Endometrial microvascular endothelial cells (primary cell): Measurements from ENCODE around the gene FFAR1. TPM values are rescaled to one million over a fixed set of nuclear protein-coding genes. Genes with fewer than 3 reads are reported as not detected.
"Not testable (repeated sequence)": the region's sequence is repeated elsewhere in the genome, so short reads cannot be mapped to it uniquely, and the experiment has no call there.

Experiments
- in situ Hi-C: cut with HindIII; loops from 2 replicates; pipeline ENCODE4 v1.10.0; 2017; ENCODE audit warnings: low sequenced_read_pairs, low pct_unique_long_range_greater_than_20kb; ENCODE audit errors: inconsistent ontology term
- total RNA-seq: library from RNA; depleted of rRNA; stranded (reverse); fragments of >200 nt; gene quantifications from one replicate; pipeline ENCODE4 v1.2.3, GENCODE V29; 2015; ENCODE audit errors: inconsistent ontology term

Gene FFAR1
- total RNA-seq, 1 donor from 2014 or later, result not detected

GRCh38 chr19:35378356-35378755 lies 30.7 kb downstream of the FFAR1 start:
- in situ Hi-C loops, result no loop called here

DNA sequence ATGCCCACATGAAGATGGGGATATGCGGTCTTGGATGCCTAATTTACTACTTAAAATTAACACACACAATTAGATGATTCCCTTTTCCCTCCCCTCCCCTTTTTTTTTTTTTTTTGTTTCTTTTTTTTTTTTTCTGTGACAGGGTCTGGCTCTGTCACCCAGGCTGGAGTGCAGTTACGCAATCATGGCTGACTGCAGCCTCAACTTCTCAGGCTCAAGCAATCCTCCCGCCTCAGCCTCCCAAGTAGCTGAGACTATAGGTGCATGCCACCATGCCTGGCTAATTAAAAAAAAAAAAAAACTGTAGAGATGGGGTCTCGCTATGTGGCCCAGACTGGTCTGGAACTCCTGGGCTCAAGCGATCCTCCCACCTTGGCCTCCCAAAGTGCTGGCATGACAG lies 31.8 kb downstream of the FFAR1 start:
- in situ Hi-C loops, result not testable (repeated sequence)

DNA sequence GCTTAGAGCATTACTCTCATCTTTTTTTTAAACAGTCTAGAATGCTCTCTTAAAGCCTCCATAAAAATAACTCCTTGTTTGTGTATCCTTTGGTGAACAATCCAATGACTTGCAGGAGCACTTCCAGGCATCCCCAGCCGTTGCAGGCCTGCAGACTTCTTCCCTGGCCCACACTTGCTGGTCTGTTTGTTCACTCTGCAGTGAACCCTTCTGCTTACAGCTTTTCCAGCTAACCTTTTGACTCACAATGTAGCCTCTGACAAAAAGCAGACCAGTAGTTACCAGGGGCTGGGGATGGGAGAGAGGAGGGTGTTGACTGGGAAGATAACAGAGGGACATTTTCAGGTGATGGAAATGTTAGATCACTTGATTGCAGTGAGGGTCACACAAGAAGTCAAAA lies 32.3 kb downstream of the FFAR1 start:
- in situ Hi-C loops, result no loop called here

- in situ Hi-C loops, result no loop called here
Observed at GRCh38 chr19:35380450-35381124, 32.9 kb downstream of the FFAR1 start.

DNA sequence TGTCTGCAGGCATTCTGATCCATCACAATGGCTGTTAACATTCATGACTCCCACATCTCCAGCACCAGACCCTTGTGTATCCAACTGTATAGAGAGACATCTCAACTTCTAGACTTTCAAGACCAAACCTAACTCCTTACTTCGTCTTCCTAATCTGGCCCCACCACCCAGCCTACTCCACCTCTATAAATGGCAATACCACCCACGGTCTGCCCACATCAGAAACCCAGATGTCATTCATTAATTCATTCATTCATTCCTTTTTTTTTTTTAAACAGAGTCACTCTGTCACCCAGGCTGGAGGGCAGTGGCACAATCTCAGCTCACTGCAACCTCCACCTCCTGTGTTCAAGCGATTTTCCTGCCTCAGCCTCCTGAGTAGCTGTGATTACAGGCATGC lies 33.6 kb downstream of the FFAR1 start:
- in situ Hi-C loops, result no loop called here

DNA sequence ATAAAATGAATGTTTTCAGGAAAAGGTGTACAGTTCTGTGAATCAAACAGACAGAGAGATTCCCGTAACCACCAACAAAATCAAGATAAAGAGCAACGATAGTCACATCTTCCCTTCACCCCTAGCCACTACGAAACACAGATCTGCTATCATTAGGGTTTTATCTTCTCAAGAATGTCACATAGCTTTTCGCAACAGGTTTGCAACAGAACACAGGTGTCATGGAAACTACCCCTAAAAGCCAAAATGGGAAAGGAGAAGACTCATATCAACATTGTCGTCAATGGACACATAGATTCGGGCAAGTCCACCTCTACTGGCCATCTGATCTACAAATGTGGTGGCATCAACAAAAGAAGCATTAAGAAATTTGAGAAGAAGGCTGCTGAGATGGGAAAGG lies 34.2 kb downstream of the FFAR1 start:
- in situ Hi-C loops, result no loop called here

GRCh38 chr19:35383536-35383935 lies 35.8 kb downstream of the FFAR1 start:
- in situ Hi-C loops, result no loop called here

GRCh38 chr19:35388277-35389054 lies 40.8 kb downstream of the FFAR1 start:
- in situ Hi-C loops, result no loop called here

GRCh38 chr19:35389192-35389861 lies 41.6 kb downstream of the FFAR1 start:
- in situ Hi-C loops, result no loop called here

DNA sequence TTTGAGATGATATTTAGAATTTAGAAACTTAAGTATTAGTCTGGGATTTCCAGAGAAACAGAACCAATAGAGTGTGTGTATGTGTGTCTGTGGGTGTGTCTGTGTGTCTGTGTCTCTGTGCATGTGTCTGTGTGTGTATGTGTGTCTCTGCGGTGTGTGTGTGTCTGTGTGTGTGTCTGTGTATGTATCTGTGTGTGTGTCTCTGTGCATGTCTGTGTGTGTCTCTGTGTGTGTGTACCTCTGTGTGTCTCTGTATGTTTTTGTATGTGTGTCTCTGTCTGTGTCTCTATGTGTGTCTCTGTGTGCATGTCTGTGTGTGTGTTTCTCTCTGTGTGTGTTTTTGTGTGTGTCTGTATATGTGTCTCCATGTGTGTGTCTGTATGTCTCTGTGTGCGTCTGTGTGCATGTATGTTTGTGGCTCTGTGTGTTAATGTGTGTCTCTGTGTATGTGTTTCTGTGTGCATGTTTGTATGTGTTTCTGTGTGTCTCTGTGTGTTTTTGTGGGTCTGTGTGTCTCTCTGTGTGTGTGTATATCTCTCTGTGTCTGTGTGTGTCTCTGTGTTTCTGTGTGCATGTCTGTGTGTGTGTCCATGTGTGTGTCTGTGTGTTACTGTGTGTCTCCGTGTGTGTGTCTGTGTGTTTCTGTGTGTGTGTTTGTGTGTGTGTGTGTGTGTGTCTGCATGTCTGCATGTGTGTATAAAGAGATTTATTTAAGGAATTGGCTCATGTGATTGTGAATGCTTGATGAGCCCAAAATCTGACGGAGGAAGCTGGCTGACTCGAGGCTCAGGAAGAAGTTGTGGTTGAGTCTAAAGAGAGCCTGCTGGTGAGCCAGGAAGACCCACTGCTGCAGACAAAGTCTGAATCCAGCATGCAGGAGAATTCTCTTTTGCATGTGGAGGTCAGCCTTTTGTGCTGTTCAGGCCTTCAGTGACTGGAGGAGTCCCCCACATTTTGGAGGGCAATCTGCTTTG lies 45.3 kb downstream of the FFAR1 start:
- in situ Hi-C loops, result no loop called here

- in situ Hi-C loops, result no loop called here
Observed at GRCh38 chr19:35395382-35396199, 47.9 kb downstream of the FFAR1 start.

- in situ Hi-C loops, result no loop called here
Observed at GRCh38 chr19:35396240-35396885, 48.7 kb downstream of the FFAR1 start.

- in situ Hi-C loops, result no loop called here
Observed at GRCh38 chr19:35397064-35397463, 49.4 kb downstream of the FFAR1 start.

Other genes with a start within 250 kb of the FFAR1 start
- not detected for gene FXYD3, start 232.1 kb upstream of the FFAR1 start, total RNA-seq
- gene LGI4, start 212.8 kb upstream of the FFAR1 start, total RNA-seq, result not detected
- not detected for gene FXYD1, start 209.1 kb upstream of the FFAR1 start, total RNA-seq
- gene FXYD7, start 204.6 kb upstream of the FFAR1 start, total RNA-seq, result not detected
- 194 TPM for gene FXYD5, start 193.2 kb upstream of the FFAR1 start, total RNA-seq
- not detected for gene FAM187B, start 119.2 kb upstream of the FFAR1 start, total RNA-seq
- gene LSR, start 98.9 kb upstream of the FFAR1 start, total RNA-seq, result 0.09 TPM
- 61.4 TPM for gene USF2, start 78.9 kb upstream of the FFAR1 start, total RNA-seq
- not detected for gene HAMP, start 65.4 kb upstream of the FFAR1 start, total RNA-seq
- gene MAG, start 55.7 kb upstream of the FFAR1 start, total RNA-seq, result 16.0 TPM
- 5.8 TPM for gene CD22, start 18.7 kb upstream of the FFAR1 start, total RNA-seq
- gene FFAR3, start 10.6 kb downstream of the FFAR1 start, total RNA-seq, result not detected
- not detected for gene GPR42, start 23.2 kb downstream of the FFAR1 start, total RNA-seq
- gene FFAR2, start 100.4 kb downstream of the FFAR1 start, total RNA-seq, result not detected
- gene KRTDAP, start 142.6 kb downstream of the FFAR1 start, total RNA-seq, result not detected
- gene DMKN, start 165.7 kb downstream of the FFAR1 start, total RNA-seq, result not detected
- gene SBSN, start 180.4 kb downstream of the FFAR1 start, total RNA-seq, result not detected
- gene GAPDHS, start 185.6 kb downstream of the FFAR1 start, total RNA-seq, result not detected
- gene TMEM147, start 197.7 kb downstream of the FFAR1 start, total RNA-seq, result 87.1 TPM
- not detected for gene ATP4A, start 215.8 kb downstream of the FFAR1 start, total RNA-seq
- not detected for gene PMIS2, start 238.3 kb downstream of the FFAR1 start, total RNA-seq